ENCODE data around the gene UNC93B1. TPM values are rescaled to one million over a fixed set of nuclear protein-coding genes. Genes with fewer than 3 reads are reported as not detected.
"Not testable (repeated sequence)": the region's sequence is repeated elsewhere in the genome, so short reads cannot be mapped to it uniquely, and the experiment has no call there.

The UNC93B1 gene
- total and polyA plus RNA-seq, 2 of the 13 experiments (the other 11 are each of a cell fraction or from before 2014, with no cell fraction given) = 8.8 to 18.9 TPM

GRCh38 chr11:67993821-67994220 is 10.1 kb downstream of the UNC93B1 start (continued):
- peak; percentile 85 for TF ChIP-seq CTCF (CRISPR knock-in tag; IDR thresholded peaks at IDR 0.05)
- TF ChIP-seq STAG1 (CRISPR knock-in tag; IDR thresholded peaks at IDR 0.05) = peak; percentile 75

- H3K4me2 ChIP-seq (ENCODE audit: low read depth, low read length); H3K9me3 ChIP-seq (ENCODE audit: low read length); H3K36me3 ChIP-seq (replicated peaks in 1 of 2; ENCODE audit: control insufficient read depth in 1 of 2, insufficient read depth in 2 of 2, low read length in 2 of 2); FAIRE-seq; CTCF ChIA-PET (ENCODE audit: low intra/inter-chr PET ratio, low total read pairs); H2AFZ ChIP-seq (ENCODE audit: low read length); H3K9ac ChIP-seq (ENCODE audit: insufficient read depth, low read depth, low read length); H4K20me1 ChIP-seq (ENCODE audit: insufficient read depth, low read length); POLR2A ChIA-PET; H3K4me3 ChIP-seq (replicated peaks in 1 of 3; ENCODE audit: insufficient read depth in 1 of 3, low read depth in 2 of 3, low read length in 3 of 3); ATAC-seq; in situ Hi-C loops (cut with HindIII; ENCODE audit: extremely low pct_ligation_motif_present, low pct_unique_long_range_greater_than_20kb); H3K27ac ChIP-seq (ENCODE audit: extremely low read length, insufficient read depth, low read length); intact Hi-C loops (cut with micrococcal nuclease; ENCODE audit: unreplicated experiment); DNase-seq (ENCODE audit: low spot score); H3K79me2 ChIP-seq (ENCODE audit: insufficient read depth, low read length); H3K27me3 ChIP-seq (ENCODE audit: control insufficient read depth in 1 of 2, insufficient read depth in 2 of 2, low read length in 2 of 2); H3K4me1 ChIP-seq (ENCODE audit: insufficient read depth, low read length); BruUV-seq (replicated peaks): not testable (repeated sequence)
- WGBS (ENCODE audit: low lambda C conversion rate) = 88% methylated on average over 26 of the region's 70 CpGs
These were observed 12.4 kb downstream of the UNC93B1 start for GRCh38 chr11:67991347-67992121.
